LNCAP (cell line): ENCODE data around the gene POLA1.

ENCODE experiments used
- TF ChIP-seq, protein P1 (sequence below): fragments of 450-650 bp; IDR thresholded peaks from 2 replicates; pipeline ENCODE4 v1.5.1; 2017; ENCODE audit warnings: mild to moderate bottlenecking

The POLA1 gene

GRCh38 chrX:24945009-24945408 lies 251.3 kb downstream of the POLA1 start:
- TF ChIP-seq, protein P1, sequence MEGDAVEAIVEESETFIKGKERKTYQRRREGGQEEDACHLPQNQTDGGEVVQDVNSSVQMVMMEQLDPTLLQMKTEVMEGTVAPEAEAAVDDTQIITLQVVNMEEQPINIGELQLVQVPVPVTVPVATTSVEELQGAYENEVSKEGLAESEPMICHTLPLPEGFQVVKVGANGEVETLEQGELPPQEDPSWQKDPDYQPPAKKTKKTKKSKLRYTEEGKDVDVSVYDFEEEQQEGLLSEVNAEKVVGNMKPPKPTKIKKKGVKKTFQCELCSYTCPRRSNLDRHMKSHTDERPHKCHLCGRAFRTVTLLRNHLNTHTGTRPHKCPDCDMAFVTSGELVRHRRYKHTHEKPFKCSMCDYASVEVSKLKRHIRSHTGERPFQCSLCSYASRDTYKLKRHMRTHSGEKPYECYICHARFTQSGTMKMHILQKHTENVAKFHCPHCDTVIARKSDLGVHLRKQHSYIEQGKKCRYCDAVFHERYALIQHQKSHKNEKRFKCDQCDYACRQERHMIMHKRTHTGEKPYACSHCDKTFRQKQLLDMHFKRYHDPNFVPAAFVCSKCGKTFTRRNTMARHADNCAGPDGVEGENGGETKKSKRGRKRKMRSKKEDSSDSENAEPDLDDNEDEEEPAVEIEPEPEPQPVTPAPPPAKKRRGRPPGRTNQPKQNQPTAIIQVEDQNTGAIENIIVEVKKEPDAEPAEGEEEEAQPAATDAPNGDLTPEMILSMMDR: no peak

- TF ChIP-seq, protein P1: no peak
These were observed 252.7 kb downstream of the POLA1 start for GRCh38 chrX:24946369-24946768.

DNA sequence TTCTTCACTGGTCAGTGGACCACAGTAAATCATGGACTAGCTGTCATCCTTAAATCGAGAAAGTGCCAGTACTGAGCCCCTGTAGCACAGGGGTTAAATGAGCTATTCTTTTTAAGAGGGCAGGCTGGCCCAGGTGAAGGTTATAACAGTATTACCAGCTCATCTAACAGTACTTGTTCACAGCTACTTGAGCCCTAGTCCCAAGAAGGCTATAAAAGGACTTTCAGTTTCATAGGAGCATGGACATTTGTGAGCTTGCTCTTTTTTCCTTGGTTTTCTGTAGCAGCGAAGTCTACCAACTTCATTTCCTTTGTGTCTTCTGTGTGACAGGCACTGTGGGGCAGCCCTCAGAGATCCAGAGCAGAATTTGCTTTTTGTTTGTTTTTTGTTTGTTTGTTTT lies 261.0 kb downstream of the POLA1 start:
- TF ChIP-seq, protein P1: no peak

GRCh38 chrX:24955372-24955930 lies 261.7 kb downstream of the POLA1 start:
- TF ChIP-seq, protein P1: no peak

DNA sequence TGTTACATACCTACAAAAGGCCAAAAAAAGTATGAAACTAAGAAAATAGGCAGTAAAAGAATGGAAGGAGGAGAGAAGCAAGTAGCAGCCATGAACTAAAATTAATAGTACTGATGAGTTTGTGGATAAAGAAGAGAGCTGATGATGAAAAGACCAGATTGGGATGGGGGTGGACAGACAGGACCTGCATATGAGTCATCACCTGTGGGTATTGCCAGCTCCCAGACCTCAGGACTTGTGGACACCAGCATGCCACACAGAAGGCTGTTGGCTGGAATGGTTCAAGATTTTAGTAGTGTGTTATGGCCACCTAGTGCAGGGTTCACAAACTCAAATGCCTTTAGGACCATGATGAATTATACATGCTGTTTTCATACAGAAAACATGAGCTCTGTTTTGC lies 263.1 kb downstream of the POLA1 start:
- TF ChIP-seq, protein P1: no peak

GRCh38 chrX:24961809-24962208 lies 268.1 kb downstream of the POLA1 start:
- TF ChIP-seq, protein P1: no peak

DNA sequence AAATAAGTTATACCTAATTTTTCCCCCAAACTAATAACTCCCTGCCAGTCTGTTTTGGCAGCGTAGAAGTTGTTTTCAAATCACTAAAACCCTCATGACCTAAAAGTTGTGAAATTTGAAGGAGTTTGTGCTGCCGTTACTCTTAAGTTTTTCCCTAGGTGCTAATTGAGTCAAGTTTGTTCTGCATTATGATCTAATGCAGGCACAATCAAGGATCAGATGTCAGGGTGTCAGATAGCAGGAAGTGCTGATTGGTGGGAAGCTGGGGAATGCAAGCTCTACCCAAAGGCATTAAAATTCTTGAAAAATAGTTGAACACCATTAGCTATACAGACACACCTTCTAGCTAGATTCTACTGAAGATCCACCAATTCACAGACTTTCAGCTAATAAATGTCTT lies 270.1 kb downstream of the POLA1 start:
- TF ChIP-seq, protein P1: no peak

DNA sequence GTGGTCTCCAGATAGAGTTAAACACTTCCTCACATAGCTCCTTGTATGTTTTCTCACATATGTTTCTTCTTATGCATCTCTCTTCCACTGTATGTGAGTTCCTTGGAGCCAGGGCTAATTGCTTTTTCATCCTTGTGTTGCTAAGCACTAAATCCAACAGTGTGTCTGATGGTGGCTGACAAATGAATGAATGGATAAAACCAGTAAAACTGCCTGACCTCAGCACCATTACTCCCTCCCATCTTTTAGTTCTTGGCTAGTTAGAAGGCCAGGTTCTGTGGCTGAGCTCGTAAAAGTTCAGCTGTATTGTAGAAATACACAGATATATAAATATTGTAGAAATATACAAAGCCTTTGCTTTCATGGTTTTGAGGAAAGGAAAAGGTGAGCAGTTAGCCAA lies 271.7 kb downstream of the POLA1 start:
- TF ChIP-seq, protein P1: no peak
